HG03025 (cell line): Measurements from ENCODE around the gene RABGAP1L.
"Not testable (repeated sequence)": the region's sequence is repeated elsewhere in the genome, so short reads cannot be mapped to it uniquely, and the experiment has no call there.

Source experiments
- ATAC-seq: cut with Tn5 transposase; IDR thresholded peaks from one replicate; pipeline ENCODE4 v1.9.1; 2021; ENCODE audit warnings: mild to moderate bottlenecking, moderate library complexity; ENCODE audit not compliant: unreplicated experiment, low FRiP score

RABGAP1L gene

DNA sequence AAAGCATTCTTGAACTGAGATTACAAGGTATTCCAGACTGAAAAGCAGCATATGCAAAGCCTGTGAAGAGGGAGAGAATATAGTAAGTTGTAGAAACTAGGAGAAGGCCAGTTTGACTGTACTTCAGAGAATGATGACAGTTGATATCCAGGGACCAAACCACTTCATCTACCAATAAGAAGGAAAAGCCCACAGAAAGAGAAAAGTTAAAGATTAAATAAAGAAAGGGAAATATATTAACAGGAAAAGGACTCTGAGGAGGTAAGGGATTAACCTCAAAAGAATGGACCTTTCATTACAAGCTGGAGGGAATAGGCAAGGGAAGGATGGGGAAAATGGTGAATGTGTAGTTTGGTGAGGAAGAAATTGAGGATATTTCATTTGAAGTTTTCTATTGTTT, 660.3 kb downstream of the RABGAP1L start:
- no peak for ATAC-seq

DNA sequence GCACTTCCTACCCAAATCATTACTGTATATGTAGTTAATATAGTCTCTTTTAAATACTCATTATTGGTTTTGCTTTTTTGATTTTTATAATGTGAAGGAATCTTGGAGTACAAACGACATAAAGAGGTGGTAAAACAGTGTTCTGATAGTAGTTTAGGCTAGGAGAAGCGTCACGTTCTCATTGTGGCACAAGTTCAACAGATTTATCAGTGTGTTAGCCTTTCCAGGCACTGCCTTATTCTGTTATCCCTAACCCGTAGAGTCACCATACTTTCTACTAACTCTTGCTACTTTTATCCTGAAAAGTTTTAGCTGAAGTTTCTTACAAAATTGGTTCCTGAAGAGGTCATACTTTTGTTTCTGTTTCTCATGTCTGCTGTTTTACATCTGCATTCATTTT, 665.8 kb downstream of the RABGAP1L start:
- ATAC-seq = no peak

DNA sequence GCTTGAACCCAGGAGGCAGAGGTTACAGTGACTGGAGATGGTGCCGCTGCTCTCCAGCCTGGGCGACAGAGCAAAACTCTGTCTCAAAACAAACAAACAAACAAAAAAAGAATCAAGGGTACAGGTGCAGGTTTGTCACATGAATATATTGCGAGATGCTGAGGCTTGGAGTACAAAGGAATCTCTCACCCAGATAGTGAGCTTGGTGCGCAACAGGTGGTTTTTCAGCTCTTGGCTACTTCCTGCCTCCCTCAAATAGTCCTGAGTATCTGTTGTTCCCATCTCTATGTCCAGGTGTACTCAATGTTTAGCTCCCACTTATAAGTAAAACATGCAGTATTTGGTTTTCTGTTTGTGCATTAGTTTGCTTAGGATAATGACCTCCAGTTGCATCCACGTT, 666.5 kb downstream of the RABGAP1L start:
- no peak for ATAC-seq

- no peak for ATAC-seq
Observed at GRCh38 chr1:174828264-174828663, 668.9 kb downstream of the RABGAP1L start.

DNA sequence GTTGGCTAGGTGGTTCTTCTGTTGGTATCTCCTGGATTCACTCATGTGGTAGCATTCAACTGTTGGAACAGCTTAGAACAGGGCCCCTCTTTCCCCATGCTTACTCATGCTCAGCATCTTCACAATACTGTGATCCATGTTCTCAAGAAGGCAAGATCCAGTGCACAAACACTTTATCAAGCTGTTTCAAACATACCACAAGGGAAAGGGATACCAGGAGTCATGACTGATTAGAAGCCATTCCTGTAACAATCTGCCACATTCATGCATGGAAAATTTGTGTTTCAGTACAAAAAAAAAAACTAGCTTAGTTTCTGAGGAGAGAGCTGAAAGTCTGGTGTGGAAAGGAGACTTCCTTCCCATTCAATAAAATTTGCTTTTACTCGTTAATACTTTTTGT, 670.7 kb downstream of the RABGAP1L start:
- ATAC-seq = no peak

- ATAC-seq = no peak
Observed at GRCh38 chr1:174836543-174836942, 677.2 kb downstream of the RABGAP1L start.

GRCh38 chr1:174837386-174837785, 678.1 kb downstream of the RABGAP1L start:
- no peak for ATAC-seq

- no peak for ATAC-seq
Observed at GRCh38 chr1:174839211-174839610, 679.9 kb downstream of the RABGAP1L start.

GRCh38 chr1:174841747-174842146, 682.4 kb downstream of the RABGAP1L start:
- no peak for ATAC-seq

DNA sequence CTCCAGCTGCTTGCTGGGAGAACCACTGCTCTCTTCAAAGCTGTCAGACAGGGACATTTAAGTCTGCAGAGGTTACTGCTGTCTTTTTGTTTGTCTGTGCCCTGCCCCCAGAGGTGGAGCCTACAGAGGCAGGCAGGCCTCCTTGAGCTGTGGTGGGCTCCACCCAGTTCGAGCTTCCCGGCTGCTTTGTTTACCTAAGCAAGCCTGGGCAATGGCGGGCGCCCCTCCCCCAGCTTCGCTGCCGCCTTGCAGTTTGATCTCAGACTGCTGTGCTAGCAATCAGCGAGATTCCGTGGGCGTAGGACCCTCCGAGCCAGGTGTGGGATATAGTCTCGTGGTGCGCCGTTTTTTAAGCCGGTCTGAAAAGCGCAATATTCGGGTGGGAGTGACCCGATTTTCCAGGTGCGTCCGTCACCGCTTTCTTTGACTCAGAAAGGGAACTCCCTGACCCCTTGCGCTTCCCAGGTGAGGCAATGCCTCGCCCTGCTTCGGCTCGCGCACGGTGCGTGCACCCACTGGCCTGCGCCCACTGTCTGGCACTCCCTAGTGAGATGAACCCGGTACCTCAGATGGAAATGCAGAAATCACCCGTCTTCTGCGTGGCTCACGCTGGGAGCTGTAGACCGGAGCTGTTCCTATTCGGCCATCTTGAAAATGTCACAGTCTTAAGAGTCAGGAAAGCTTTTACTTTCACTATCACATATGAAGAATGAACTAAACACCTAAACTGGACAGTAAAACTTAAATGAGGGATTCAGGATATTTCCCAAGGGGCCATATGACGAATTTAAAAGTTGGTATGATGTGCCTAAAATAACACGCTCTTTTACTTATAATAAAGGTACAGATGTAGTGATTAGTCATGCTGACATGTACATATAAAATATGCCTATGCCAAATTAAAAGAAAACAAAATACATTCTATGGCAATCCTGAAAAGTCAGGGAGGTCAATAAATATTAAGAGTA, 689.6 kb downstream of the RABGAP1L start:
- not testable (repeated sequence) for ATAC-seq

DNA sequence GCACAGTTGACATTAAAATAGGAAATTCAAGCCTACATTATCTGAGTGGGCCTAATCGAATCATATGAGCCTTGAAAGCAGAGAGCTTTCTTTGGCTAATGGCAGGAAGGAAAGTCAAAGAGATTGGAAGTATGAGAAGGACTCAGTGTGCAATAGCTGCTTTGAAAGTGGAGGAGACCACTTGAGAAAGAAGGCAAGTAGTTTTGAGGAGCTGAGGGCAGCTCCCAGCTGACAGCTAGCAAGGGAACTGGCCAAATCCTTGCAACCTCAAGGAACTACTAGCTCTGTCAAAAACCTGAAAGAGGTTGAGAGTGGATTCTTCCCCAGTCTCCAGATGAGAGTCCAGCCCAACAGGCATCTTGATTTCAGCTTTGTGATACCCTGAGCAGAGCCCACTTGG, 691.4 kb downstream of the RABGAP1L start:
- no peak for ATAC-seq

DNA sequence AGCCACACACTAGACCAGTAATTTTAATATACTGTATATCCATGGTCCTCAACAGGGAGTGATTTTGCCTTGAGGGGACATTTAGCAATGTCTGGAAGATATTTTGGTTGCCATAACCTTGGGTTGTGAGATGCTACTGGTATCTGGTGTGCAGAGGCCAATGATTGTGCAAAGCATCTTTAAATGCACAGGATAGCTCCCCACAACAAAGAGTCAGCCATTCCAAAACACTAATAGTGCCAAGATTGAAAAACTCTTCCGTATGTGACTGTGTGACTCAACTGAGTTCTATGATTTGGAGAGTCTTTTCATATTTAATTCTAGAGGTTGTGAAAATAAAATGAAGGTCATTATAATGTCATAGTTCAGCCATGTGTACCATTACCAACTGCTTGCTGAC, 699.0 kb downstream of the RABGAP1L start:
- no peak for ATAC-seq

DNA sequence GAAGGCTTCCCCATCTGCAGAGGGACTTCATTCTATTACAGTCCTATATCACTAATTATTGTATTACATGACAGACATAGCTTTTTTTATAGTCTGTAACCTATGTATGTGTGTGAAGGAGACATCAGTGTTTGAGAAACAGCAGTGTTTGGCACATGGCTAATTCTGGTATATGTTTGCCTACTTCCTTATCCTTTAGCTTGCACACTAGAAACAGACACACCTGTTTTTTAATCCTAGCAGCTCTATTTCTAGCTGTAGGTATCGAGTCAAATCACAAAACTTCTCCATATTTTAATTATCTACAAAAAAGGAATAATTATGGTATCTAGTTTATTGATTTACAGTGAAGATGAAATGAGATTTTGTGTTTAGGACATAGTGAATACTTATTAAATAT, 711.0 kb downstream of the RABGAP1L start:
- no peak for ATAC-seq

GRCh38 chr1:174871886-174872285, 712.6 kb downstream of the RABGAP1L start:
- no peak for ATAC-seq

- ATAC-seq = no peak
Observed at GRCh38 chr1:174872615-174873058, 713.3 kb downstream of the RABGAP1L start.

DNA sequence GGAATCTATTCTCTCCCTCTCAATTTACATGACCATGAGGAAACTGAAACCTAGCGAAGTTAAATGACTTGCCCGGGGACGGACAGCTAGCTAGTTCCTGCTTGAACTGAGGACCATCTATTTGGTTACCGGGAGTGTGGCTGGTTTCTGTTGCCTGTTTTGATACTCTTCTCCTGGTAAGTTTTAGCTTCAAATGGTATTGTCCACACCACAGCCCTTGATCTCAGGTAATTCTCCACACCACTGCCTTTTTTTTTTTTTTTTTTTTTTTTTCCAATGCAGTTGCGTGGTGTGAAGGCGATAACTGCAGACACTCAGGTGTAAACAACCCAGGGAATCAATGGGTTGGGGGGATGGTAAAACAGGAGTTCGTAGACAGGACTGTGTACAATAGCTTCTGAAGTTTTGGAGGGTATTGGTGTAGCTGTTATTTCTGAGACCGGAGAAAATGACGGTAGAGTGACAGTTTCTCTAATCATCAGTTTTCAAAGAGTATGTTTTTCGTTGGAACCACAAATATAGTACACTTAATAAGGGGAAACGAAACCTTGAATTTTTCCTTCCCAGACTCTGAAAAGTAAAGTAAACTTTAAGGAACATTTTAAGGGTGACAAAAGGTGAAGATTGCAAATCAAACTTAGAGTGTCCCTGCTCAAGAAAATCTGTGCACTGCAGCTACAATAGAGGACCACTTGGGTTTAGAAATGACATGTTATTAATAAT, 715.2 kb downstream of the RABGAP1L start:
- no peak for ATAC-seq

DNA sequence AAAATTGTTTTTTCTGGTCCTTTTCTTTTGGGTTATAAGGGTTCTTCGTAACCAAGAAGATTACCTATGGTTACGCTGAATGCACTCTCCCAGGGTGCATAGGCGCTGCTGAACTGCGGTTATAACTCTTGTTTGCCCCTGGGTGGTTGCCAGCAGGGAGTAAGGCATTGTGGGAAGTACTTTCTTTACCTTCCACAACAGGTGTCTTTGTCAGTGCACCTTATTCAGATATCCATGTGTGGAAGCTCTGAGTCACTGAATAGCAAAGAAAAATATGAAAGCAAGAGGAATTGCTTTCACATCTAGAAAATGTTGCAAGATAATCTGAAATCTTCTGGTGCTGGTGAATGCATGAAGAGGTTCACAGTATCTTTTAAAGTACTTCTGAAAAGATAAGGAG, 716.0 kb downstream of the RABGAP1L start:
- no peak for ATAC-seq

- ATAC-seq = no peak
Observed at GRCh38 chr1:174877208-174877673, 717.9 kb downstream of the RABGAP1L start.

DNA sequence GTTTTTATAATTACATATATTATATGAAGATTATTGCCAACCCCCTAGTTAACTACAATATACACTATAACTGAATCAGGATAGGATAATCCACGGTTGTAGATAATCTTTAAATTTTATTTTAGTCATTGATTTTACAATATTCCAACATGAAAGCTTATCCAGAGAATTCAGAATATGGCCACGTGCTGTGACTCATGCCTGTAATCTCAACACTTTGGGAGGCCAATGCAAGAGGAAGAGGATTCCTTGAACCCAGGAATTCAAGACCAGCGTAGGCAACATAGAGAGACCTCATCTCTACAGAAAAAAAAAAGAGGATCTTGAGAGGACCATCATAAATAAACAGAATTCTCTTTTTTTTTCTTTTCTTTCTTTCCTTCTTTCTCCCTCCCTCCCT, 720.9 kb downstream of the RABGAP1L start:
- ATAC-seq = no peak

DNA sequence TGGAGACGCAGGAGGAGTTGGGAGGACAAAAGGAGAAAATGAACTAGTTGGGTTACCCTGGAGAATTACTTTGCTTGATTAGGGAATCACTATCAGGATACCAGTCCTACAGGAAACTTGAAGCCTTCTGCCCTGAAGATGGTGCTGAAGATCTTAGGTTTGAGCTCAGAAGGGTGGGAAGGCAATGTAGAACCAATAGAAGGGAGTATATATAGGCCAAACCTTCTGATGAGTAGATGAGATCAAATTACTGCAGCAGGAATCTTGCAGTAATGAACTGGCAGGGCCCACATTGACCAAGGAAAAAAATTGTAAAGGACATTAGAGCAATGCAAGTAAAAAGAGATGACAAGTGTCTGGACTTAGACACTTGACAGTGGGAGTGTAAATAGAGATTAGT, 724.1 kb downstream of the RABGAP1L start:
- ATAC-seq = no peak

GRCh38 chr1:174884038-174884437, 724.7 kb downstream of the RABGAP1L start:
- ATAC-seq = no peak
